Measurements from ENCODE around the gene IDUA. TPM values are rescaled to one million over a fixed set of nuclear protein-coding genes. Genes with fewer than 3 reads are reported as not detected.

IDUA gene
- total and polyA plus RNA-seq, 10 of the 15 experiments (the other 5 are each of a cell fraction or from before 2014, with no cell fraction given), result 0.05 to 7.6 (median 1.4) TPM; not detected in 1

- FAIRE-seq (no peak), DNase-seq (ENCODE audit: low read depth, low spot score) (no peak), ATAC-seq (no peak)
- TF ChIP-seq RBBP5 (conservative IDR thresholded peaks at IDR 0.05), result no peak
- TF ChIP-seq ZNF687 (IDR thresholded peaks at IDR 0.05), result no peak
- no peak for TF ChIP-seq IKZF1 (conservative IDR thresholded peaks at IDR 0.05)
- no peak for TF ChIP-seq MYC (IDR thresholded peaks at IDR 0.05; ENCODE audit: insufficient read depth, insufficient read length, insufficient replicate concordance, low read length, severe bottlenecking)
- TF ChIP-seq, protein P1, sequence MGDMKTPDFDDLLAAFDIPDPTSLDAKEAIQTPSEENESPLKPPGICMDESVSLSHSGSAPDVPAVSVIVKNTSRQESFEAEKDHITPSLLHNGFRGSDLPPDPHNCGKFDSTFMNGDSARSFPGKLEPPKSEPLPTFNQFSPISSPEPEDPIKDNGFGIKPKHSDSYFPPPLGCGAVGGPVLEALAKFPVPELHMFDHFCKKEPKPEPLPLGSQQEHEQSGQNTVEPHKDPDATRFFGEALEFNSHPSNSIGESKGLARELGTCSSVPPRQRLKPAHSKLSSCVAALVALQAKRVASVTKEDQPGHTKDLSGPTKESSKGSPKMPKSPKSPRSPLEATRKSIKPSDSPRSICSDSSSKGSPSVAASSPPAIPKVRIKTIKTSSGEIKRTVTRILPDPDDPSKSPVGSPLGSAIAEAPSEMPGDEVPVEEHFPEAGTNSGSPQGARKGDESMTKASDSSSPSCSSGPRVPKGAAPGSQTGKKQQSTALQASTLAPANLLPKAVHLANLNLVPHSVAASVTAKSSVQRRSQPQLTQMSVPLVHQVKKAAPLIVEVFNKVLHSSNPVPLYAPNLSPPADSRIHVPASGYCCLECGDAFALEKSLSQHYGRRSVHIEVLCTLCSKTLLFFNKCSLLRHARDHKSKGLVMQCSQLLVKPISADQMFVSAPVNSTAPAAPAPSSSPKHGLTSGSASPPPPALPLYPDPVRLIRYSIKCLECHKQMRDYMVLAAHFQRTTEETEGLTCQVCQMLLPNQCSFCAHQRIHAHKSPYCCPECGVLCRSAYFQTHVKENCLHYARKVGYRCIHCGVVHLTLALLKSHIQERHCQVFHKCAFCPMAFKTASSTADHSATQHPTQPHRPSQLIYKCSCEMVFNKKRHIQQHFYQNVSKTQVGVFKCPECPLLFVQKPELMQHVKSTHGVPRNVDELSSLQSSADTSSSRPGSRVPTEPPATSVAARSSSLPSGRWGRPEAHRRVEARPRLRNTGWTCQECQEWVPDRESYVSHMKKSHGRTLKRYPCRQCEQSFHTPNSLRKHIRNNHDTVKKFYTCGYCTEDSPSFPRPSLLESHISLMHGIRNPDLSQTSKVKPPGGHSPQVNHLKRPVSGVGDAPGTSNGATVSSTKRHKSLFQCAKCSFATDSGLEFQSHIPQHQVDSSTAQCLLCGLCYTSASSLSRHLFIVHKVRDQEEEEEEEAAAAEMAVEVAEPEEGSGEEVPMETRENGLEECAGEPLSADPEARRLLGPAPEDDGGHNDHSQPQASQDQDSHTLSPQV (IDR thresholded peaks at IDR 0.05), result no peak
- no peak for TF ChIP-seq HDAC2 (IDR thresholded peaks at IDR 0.05)
- no peaks in the 10 kb centered on the region for H3K27me3 ChIP-seq (replicated peaks in 1 of 2; ENCODE audit: control insufficient read depth in 2 of 2, insufficient read depth in 2 of 2, low read length in 1 of 2)
- WGBS (ENCODE audit: insufficient coverage, insufficient replicate concordance, low lambda C conversion rate, missing lambda C conversion rate), result 68% methylated on average over 41 of the region's 41 CpGs
- H3K4me2 ChIP-seq (ENCODE audit: control insufficient read depth, insufficient read depth), result no peak overlapping the region
- no TSS peak for BruUV-seq (replicated peaks)
- H2AFZ ChIP-seq (ENCODE audit: control insufficient read depth, low read depth, low read length), result no peak overlapping the region
- H3K4me1 ChIP-seq (ENCODE audit: control insufficient read depth, insufficient read depth, low read length), result no peaks in the 10 kb centered on the region
- no peaks in the 10 kb centered on the region for H3K36me3 ChIP-seq (ENCODE audit: control insufficient read depth in 2 of 2, insufficient read depth in 2 of 2, low read length in 1 of 2)
- ChIA-PET RAD21 (ENCODE audit: unreplicated experiment) (no interaction called here), CTCF (no interaction called here), POLR2A (no interaction called here), SMC1A (ENCODE audit: uncharacterized antibody, unreplicated experiment) (no interaction called here)
- peaks cover 1% of the 10 kb centered on the region; the same call in 1 of the 3 replicates for H3K9me3 ChIP-seq (replicated peaks; ENCODE audit: control insufficient read depth, insufficient read depth, low read length)
- intact Hi-C loops (cut with micrococcal nuclease; ENCODE audit: unreplicated experiment), result no loop called here
- no peak overlapping the region for H3K27ac ChIP-seq (ENCODE audit: control insufficient read depth, insufficient read depth)
- in situ Hi-C loops (cut with MboI), result no loop called here
- no peak overlapping the region for H3K9ac ChIP-seq (ENCODE audit: control insufficient read depth, insufficient read depth, low read length)
- no peaks in the 10 kb centered on the region for H3K79me2 ChIP-seq (ENCODE audit: control insufficient read depth, insufficient read depth, low read length)
- H4K20me1 ChIP-seq (ENCODE audit: control insufficient read depth, insufficient read depth), result no peaks in the 10 kb centered on the region
- no peak overlapping the region for H3K4me3 ChIP-seq
These were observed 60.5 kb downstream of the IDUA start for GRCh38 chr4:1047106-1047975.

Measured in GM12878 (cell line).